ENCODE results near the gene ZSWIM5. TPM values are rescaled to one million over a fixed set of nuclear protein-coding genes. Genes with fewer than 3 reads are reported as not detected.

The ZSWIM5 gene
- total and polyA plus RNA-seq, 9 of the 15 experiments (the other 6 are each of a cell fraction or from before 2014, with no cell fraction given), result under 0.01 to 0.07 (median 0.03) TPM; not detected in 3

DNA sequence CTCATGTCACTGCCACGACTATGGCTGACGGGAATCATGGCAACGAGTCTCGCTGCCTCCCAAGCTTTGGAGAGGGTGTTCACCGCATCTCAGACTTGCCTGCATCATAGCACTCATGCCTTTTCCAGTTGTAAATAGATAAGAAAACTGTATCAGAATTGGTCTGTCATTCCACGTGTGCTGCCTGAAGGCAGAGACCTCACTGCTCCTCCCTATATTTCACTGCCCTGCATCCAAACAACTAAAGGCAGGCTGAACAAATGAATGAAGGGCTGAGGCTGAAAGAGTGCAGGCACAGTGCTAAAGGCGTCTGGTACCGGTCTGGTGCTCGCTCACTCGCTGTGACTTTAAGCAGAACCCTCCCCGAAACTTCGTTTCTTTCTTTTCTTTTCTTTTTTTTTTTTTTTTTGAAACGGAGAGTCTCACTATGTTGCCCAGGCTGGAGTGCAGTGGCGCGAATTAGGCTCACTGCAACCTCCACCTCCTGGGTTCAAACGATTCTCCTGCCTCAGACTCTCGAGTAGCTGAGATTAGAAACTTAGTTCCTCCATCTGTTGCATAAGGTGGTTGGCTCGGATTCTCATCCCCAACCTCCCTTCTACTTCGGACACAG lies 220.6 kb downstream of the ZSWIM5 start (continued):
- peak; percentile 36; the same call in 1 of the 2 replicates for TF ChIP-seq MYC (IDR thresholded peaks at IDR 0.05; ENCODE audit: low read depth, low read length)
- no peak for TF ChIP-seq MYC (CRISPR knock-in tag; IDR thresholded peaks at IDR 0.05; ENCODE audit: borderline replicate concordance, low read depth)
- TF ChIP-seq, protein P1, sequence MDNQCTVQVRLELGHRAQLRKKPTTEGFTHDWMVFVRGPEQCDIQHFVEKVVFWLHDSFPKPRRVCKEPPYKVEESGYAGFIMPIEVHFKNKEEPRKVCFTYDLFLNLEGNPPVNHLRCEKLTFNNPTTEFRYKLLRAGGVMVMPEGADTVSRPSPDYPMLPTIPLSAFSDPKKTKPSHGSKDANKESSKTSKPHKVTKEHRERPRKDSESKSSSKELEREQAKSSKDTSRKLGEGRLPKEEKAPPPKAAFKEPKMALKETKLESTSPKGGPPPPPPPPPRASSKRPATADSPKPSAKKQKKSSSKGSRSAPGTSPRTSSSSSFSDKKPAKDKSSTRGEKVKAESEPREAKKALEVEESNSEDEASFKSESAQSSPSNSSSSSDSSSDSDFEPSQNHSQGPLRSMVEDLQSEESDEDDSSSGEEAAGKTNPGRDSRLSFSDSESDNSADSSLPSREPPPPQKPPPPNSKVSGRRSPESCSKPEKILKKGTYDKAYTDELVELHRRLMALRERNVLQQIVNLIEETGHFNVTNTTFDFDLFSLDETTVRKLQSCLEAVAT (IDR thresholded peaks at IDR 0.05), result peak in 1 of 2 experiments; percentile 21; a peak in 1 of 4 replicates
- TF ChIP-seq SAP30 (IDR thresholded peaks at IDR 0.05; ENCODE audit: borderline replicate concordance, insufficient read depth, low read depth, low read length, poor library complexity, severe bottlenecking), result peak; percentile 17
- TF ChIP-seq RBM22 (IDR thresholded peaks at IDR 0.05; ENCODE audit: low read depth, low read length, poor library complexity, severe bottlenecking), result no peak
- TF ChIP-seq ZBED1 (IDR thresholded peaks at IDR 0.05), result no peak
- no peak for TF ChIP-seq EWSR1 (IDR thresholded peaks at IDR 0.05; ENCODE audit: borderline replicate concordance, low read depth, partially characterized antibody)
- TF ChIP-seq ZNF24 (IDR thresholded peaks at IDR 0.05), result peak; percentile 89
- TF ChIP-seq ZFP1 (CRISPR knock-in tag; IDR thresholded peaks at IDR 0.05), result no peak
- TF ChIP-seq CREM (IDR thresholded peaks at IDR 0.05; ENCODE audit: low read depth), result 0 out of 2 replicates have a peak, but pooled peaks have one; percentile 30
